Uterus (tissue), 2 donors: Measurements from ENCODE around the gene METTL6.

Source experiments
- POLR2A ChIP-seq, 2 donors: fragments of 450-650 bp; IDR thresholded peaks; one replicate each; pipeline ENCODE4 v1.6.1; 2016; ENCODE audit warnings: antibody characterized with exemption in 2 of 2, mild to moderate bottlenecking in 1 of 2, moderate library complexity in 1 of 2
- TF ChIP-seq, protein P1 (sequence below), 4 experiments: fragments of 200-600 bp in 2 of 4; fragments of 450-650 bp in 2 of 4; sonication (generic) in 2 of 4; IDR thresholded peaks; one replicate each; pipeline ENCODE4 v1.5.1; 2016 to 2019; ENCODE audit warnings: antibody characterized with exemption in 4 of 4, mild to moderate bottlenecking in 2 of 4, moderate library complexity in 1 of 4

DNA sequence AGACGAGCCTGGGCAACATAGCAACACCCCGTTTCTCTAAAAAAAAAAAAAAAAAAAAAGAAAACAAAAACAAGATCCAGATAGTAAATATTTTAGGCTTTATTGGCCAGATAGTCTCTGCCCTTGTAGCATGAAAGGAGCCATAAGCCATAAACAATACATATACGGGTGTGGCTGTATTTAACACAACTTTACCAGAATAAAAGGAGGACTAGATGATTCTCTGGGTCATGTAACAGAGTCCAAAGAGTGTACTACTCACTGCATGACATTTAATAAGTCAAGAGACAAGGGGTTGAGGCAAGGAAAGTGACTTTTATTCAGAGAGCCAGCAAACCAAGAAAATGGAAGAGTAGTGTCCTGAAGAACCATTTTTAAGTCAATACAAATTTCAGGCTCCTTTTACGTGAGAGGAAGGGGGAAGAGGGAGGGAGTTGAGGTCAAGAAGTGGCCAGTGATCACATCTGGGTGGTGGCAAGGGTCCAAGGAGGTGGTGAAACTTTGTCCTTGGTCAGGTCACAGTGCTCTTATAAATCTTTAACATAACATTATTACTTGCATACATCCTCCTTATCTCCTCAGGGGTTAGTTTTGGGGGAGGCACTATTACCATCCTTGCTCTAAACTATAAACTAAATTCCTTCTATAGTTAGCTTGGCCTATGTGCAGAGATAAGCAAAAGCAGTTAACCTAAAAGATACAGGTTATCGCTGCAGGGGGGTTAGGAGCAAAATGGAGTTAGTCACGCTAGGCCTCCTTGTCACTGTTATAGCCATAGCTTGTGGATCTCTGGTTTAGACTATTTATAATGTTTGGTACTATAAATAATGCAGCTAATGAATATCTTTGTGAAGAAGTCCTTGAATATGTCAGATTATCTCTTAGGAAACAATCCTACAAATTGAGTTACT is 46.1 kb downstream of the METTL6 start:
- TF ChIP-seq, protein P1, sequence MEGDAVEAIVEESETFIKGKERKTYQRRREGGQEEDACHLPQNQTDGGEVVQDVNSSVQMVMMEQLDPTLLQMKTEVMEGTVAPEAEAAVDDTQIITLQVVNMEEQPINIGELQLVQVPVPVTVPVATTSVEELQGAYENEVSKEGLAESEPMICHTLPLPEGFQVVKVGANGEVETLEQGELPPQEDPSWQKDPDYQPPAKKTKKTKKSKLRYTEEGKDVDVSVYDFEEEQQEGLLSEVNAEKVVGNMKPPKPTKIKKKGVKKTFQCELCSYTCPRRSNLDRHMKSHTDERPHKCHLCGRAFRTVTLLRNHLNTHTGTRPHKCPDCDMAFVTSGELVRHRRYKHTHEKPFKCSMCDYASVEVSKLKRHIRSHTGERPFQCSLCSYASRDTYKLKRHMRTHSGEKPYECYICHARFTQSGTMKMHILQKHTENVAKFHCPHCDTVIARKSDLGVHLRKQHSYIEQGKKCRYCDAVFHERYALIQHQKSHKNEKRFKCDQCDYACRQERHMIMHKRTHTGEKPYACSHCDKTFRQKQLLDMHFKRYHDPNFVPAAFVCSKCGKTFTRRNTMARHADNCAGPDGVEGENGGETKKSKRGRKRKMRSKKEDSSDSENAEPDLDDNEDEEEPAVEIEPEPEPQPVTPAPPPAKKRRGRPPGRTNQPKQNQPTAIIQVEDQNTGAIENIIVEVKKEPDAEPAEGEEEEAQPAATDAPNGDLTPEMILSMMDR (IDR thresholded peaks at IDR 0.05): no peak
- TF ChIP-seq POLR2A (IDR thresholded peaks at IDR 0.05): no peak
